HEK293 (cell line): ENCODE data around the gene TCEANC2.
A peak's percentile ranks its signal among the peaks of the same experiment; 100 is the strongest.

Experiments
- CTCF ChIA-PET: fragments of 350-600 bp; formaldehyde crosslinking; extraction: SDS; loops from one replicate; lab custom pipeline; 2021; ENCODE audit warnings: antibody characterized with exemption; lab: Yijun Ruan, JAX
- POLR2A ChIA-PET: fragments of 300-600 bp; formaldehyde crosslinking; extraction: SDS; loops from one replicate; lab custom pipeline; 2020; ENCODE audit warnings: antibody characterized with exemption, inconsistent platforms; lab: Yijun Ruan, JAX
- H3K27ac ChIP-seq: fragments of 200-500 bp; sonication (Bioruptor generic); 2 replicates; pipeline ENCODE4 v1.5.1; 2014; ENCODE audit warnings: low read depth, low read length, control low read depth, inconsistent platforms; ENCODE audit errors: extremely low read depth
- H3K36me3 ChIP-seq, 2 experiments: fragments of 200-500 bp in 1 of 2; sonication (Bioruptor generic) in 1 of 2; 1 replicate in 1 of 2; 2 replicates in 1 of 2; pipeline ENCODE4 v1.5.1; 2014 to 2017; ENCODE audit warnings: inconsistent platforms in 2 of 2, low read length in 2 of 2; ENCODE audit not compliant: control insufficient read depth in 2 of 2, insufficient read depth in 1 of 2
- H3K4me1 ChIP-seq: fragments of 200-500 bp; sonication (Bioruptor generic); 2 replicates; pipeline ENCODE4 v1.5.1; 2014; ENCODE audit warnings: mild to moderate bottlenecking, low read length, inconsistent platforms; ENCODE audit not compliant: control insufficient read depth, insufficient read depth
- H3K4me3 ChIP-seq: 2 replicates; pipeline ENCODE4 v1.5.1; 2011; ENCODE audit warnings: low read depth, mild to moderate bottlenecking, control low read depth, low read length, moderate library complexity
- H3K9me3 ChIP-seq: fragments of 200-500 bp; sonication (Bioruptor generic); 2 replicates; pipeline ENCODE4 v1.5.1; 2014; ENCODE audit warnings: low read depth, low read length, inconsistent platforms; ENCODE audit not compliant: control insufficient read depth, insufficient read depth
- EGR2 ChIP-seq: fragments of 450-650 bp; formaldehyde crosslinking; IDR thresholded peaks from 2 replicates; pipeline ENCODE4 v1.5.1; 2016; ENCODE audit warnings: low read depth, missing biosample characterization, missing genetic modification characterization
- GLI2 ChIP-seq: fragments of 450-650 bp; formaldehyde crosslinking; IDR thresholded peaks from 2 replicates; pipeline ENCODE4; 2017; ENCODE audit warnings: missing biosample characterization, missing genetic modification characterization, low read depth, borderline replicate concordance
- PRDM1 ChIP-seq: fragments of 450-650 bp; formaldehyde crosslinking; IDR thresholded peaks from 2 replicates; pipeline ENCODE4; 2016; ENCODE audit warnings: missing biosample characterization, missing genetic modification characterization
- PRDM6 ChIP-seq: fragments of 450-650 bp; formaldehyde crosslinking; IDR thresholded peaks from 2 replicates; pipeline ENCODE4 v1.5.1; 2017; ENCODE audit warnings: missing biosample characterization, missing genetic modification characterization
- WT1 ChIP-seq: fragments of 450-650 bp; formaldehyde crosslinking; IDR thresholded peaks from 2 replicates; pipeline ENCODE4 v1.5.1; 2016; ENCODE audit warnings: missing biosample characterization, missing genetic modification characterization
- YY2 ChIP-seq: fragments of 450-650 bp; formaldehyde crosslinking; IDR thresholded peaks from 2 replicates; pipeline ENCODE4 v1.5.1; 2016; ENCODE audit warnings: missing biosample characterization, missing genetic modification characterization
- ZFHX2 ChIP-seq: fragments of 450-650 bp; formaldehyde crosslinking; conservative IDR thresholded peaks from 2 replicates; pipeline ENCODE4 v1.5.1; 2016; ENCODE audit warnings: missing biosample characterization, missing genetic modification characterization
- ZIC2 ChIP-seq: fragments of 450-650 bp; formaldehyde crosslinking; IDR thresholded peaks from 2 replicates; pipeline ENCODE4 v1.5.1; 2016; ENCODE audit warnings: missing biosample characterization, missing genetic modification characterization
- ZNF10 ChIP-seq: fragments of 450-650 bp; formaldehyde crosslinking; IDR thresholded peaks from 2 replicates; pipeline ENCODE4 v1.5.1; 2017; ENCODE audit warnings: missing biosample characterization, missing genetic modification characterization
- ZNF114 ChIP-seq: fragments of 450-650 bp; formaldehyde crosslinking; IDR thresholded peaks from 2 replicates; pipeline ENCODE4 v1.5.0; 2017; ENCODE audit warnings: missing biosample characterization, missing genetic modification characterization
- ZNF19 ChIP-seq: fragments of 450-650 bp; formaldehyde crosslinking; IDR thresholded peaks from 2 replicates; pipeline ENCODE4; 2016; ENCODE audit warnings: missing biosample characterization, missing genetic modification characterization, low read depth
- ZNF211 ChIP-seq: fragments of 450-650 bp; formaldehyde crosslinking; IDR thresholded peaks from 2 replicates; pipeline ENCODE4 v1.5.1; 2016; ENCODE audit warnings: low read depth, missing biosample characterization, missing genetic modification characterization
- ZNF394 ChIP-seq: fragments of 450-650 bp; formaldehyde crosslinking; IDR thresholded peaks from 2 replicates; pipeline ENCODE4 v1.5.1; 2016; ENCODE audit warnings: missing biosample characterization, missing genetic modification characterization, mild to moderate bottlenecking, moderate library complexity, borderline replicate concordance
- ZNF660 ChIP-seq: fragments of 450-650 bp; IDR thresholded peaks from 2 replicates; pipeline ENCODE4 v1.5.1; 2018; ENCODE audit warnings: missing biosample characterization, mild to moderate bottlenecking, missing genetic modification characterization
- ZNF664 ChIP-seq: fragments of 450-650 bp; formaldehyde crosslinking; IDR thresholded peaks from 2 replicates; pipeline ENCODE4 v1.5.1; 2016; ENCODE audit warnings: missing biosample characterization, missing genetic modification characterization
- ZNF670 ChIP-seq: fragments of 450-650 bp; formaldehyde crosslinking; IDR thresholded peaks from 2 replicates; pipeline ENCODE4 v1.5.1; 2016; ENCODE audit warnings: missing biosample characterization, missing genetic modification characterization, low read depth
- ZNF791 ChIP-seq: fragments of 450-650 bp; formaldehyde crosslinking; IDR thresholded peaks from 2 replicates; pipeline ENCODE4 v1.5.1; 2016; ENCODE audit warnings: missing biosample characterization, missing genetic modification characterization
- ZNF830 ChIP-seq: fragments of 450-650 bp; IDR thresholded peaks from 2 replicates; pipeline ENCODE4 v1.5.0; 2018; ENCODE audit warnings: missing biosample characterization, missing genetic modification characterization, low read depth, mild to moderate bottlenecking, moderate library complexity
- TF ChIP-seq, protein P1 (sequence below): fragments of 450-650 bp; formaldehyde crosslinking; IDR thresholded peaks from 2 replicates; pipeline ENCODE4 v1.5.1; 2016; ENCODE audit warnings: missing biosample characterization, missing genetic modification characterization
- TF ChIP-seq, protein P2 (sequence below): fragments of 450-650 bp; formaldehyde crosslinking; IDR thresholded peaks from 2 replicates; pipeline ENCODE4 v1.5.1; 2016; ENCODE audit warnings: missing biosample characterization, missing genetic modification characterization

TCEANC2 gene

GRCh38 chr1:54137534-54138061 lies 84.2 kb downstream of the TCEANC2 start (continued):
- TF ChIP-seq PRDM6 (tag by site-specific recombination) (no peak), ZNF660 (tag by site-specific recombination) (no peak), WT1 (tag by site-specific recombination) (no peak), ZNF10 (tag by site-specific recombination) (no peak), EGR2 (tag by site-specific recombination) (peak; percentile 58), ZFHX2 (peak; percentile 78), ZNF211 (tag by site-specific recombination) (no peak), GLI2 (tag by site-specific recombination) (no peak), ZNF791 (tag by site-specific recombination) (no peak), ZNF394 (tag by site-specific recombination) (no peak), ZIC2 (tag by site-specific recombination) (peak; percentile 99), ZNF664 (tag by site-specific recombination) (no peak)
- TF ChIP-seq, all 188 proteins: peak for 9

DNA sequence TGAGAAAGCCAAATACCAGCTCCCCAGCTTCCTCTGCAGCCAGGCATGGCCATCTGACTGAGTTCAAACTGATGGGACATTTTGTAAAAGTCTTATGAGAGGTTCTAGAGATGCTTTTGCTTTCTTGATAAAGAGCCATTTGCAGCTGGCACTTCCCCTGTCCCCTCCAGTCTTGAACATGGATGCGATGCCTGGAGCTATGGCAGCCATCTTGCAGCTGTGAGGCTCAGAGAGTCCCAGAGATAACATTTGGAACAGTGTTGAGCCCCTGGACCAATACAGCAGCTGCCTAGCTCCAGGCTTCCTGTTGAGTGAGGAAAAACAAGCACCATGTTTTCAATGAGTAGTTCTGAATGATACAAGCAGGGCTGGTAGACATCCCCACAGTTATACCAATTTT lies 85.6 kb downstream of the TCEANC2 start:
- no peak overlapping the region for H3K27ac ChIP-seq
- no peaks in the 10 kb centered on the region for H3K9me3 ChIP-seq
- TF ChIP-seq PRDM1 (tag by site-specific recombination) = no peak
- no peak for TF ChIP-seq WT1 (tag by site-specific recombination)
- TF ChIP-seq ZNF19 (tag by site-specific recombination) = no peak
- TF ChIP-seq, protein P1, sequence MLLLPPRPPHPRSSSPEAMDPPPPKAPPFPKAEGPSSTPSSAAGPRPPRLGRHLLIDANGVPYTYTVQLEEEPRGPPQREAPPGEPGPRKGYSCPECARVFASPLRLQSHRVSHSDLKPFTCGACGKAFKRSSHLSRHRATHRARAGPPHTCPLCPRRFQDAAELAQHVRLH (tag by site-specific recombination) = peak; percentile 68; the same call in 1 of the 2 replicates
- no peak for TF ChIP-seq ZNF830
- ChIA-PET CTCF (interaction anchor here (0.5 to 1.2 kb wide), 2 partner anchors 16 to 342 kb away, joined by 3 read pairs; no protein-coding TSS in a partner anchor), POLR2A (no interaction called here)
- no peaks in the 10 kb centered on the region for H3K36me3 ChIP-seq
- no peak overlapping the region for H3K4me3 ChIP-seq
- no peaks in the 10 kb centered on the region; the same call in 1 of the 2 replicates for H3K4me1 ChIP-seq

DNA sequence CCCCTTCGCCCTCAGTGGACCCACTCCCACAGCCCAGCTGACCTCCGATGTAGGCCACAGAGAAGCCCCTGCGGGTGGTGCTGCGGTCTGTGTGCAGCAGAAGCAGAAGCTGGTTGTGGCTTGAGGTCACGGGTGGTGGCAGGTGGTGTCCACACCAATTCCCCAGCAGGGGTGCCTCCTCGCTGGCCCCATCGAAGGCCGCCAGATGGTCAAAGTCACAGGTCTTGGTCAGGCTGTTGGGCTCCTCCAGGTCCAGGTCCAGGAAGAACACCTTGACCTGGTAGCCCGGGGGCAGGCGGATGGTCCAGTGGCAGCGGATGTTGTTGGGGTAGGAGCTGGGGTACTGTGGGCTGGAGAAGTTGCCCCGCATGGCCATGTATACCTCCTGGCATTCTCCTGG lies 86.3 kb downstream of the TCEANC2 start:
- H3K27ac ChIP-seq = no peak overlapping the region
- POLR2A ChIA-PET = no interaction called here
- H3K36me3 ChIP-seq = no peaks in the 10 kb centered on the region
- H3K4me3 ChIP-seq = no peak overlapping the region
- TF ChIP-seq YY2 (no peak), ZNF114 (tag by site-specific recombination) (no peak), ZNF670 (tag by site-specific recombination) (no peak)
- TF ChIP-seq, protein P2, sequence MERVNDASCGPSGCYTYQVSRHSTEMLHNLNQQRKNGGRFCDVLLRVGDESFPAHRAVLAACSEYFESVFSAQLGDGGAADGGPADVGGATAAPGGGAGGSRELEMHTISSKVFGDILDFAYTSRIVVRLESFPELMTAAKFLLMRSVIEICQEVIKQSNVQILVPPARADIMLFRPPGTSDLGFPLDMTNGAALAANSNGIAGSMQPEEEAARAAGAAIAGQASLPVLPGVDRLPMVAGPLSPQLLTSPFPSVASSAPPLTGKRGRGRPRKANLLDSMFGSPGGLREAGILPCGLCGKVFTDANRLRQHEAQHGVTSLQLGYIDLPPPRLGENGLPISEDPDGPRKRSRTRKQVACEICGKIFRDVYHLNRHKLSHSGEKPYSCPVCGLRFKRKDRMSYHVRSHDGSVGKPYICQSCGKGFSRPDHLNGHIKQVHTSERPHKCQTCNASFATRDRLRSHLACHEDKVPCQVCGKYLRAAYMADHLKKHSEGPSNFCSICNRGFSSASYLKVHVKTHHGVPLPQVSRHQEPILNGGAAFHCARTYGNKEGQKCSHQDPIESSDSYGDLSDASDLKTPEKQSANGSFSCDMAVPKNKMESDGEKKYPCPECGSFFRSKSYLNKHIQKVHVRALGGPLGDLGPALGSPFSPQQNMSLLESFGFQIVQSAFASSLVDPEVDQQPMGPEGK (tag by site-specific recombination) = no peak
- TF ChIP-seq, all 188 proteins: peak for 0
- CTCF ChIA-PET = interaction anchor here (0.6 kb wide), 3 partner anchors 9 to 350 kb away, joined by 3 to 5 read pairs (median 3); no protein-coding TSS in a partner anchor
- Histone ChIP-seq H3K9me3 (no peaks in the 10 kb centered on the region), H3K4me1 (no peaks in the 10 kb centered on the region; the same call in 1 of the 2 replicates)
